ENCODE measurements around the gene MAN1A2.

GRCh38 chr1:117372863-117373412 is 5.7 kb downstream of the MAN1A2 start:
- TF ChIP-seq CTCF (IDR thresholded peaks at IDR 0.05; ENCODE audit: insufficient read depth, low read depth, low read length) (no peak), EZH2 (IDR thresholded peaks at IDR 0.05; ENCODE audit: insufficient read depth, low read length) (no peak)
